Panc1 (cell line): ENCODE measurements around the gene RASGEF1C. TPM values are rescaled to one million over a fixed set of nuclear protein-coding genes. Genes with fewer than 3 reads are reported as not detected.

Source experiments
- ATAC-seq: fragments of 200-7000 bp; cut with Tn5 transposase; 2 replicates; pipeline ENCODE4 v1.9.1; 2020; ENCODE audit warnings: mild to moderate bottlenecking, moderate library complexity
- BruUV-seq: library from RNA; stranded (reverse); fragments of 400-500 nt; replicated peaks from 2 replicates; lab custom pipeline; 2021; lab: Mats Ljungman, UMichigan
- CTCF ChIA-PET: fragments of 300-600 bp; sonication (Branson Sonifier 250); formaldehyde crosslinking; loops from one replicate; lab custom pipeline; 2022; ENCODE audit warnings: antibody characterized with exemption; lab: Charles Lee
- POLR2A ChIA-PET: fragments of 300-600 bp; sonication (Branson Sonifier 250); formaldehyde crosslinking; loops from one replicate; lab custom pipeline; 2022; ENCODE audit warnings: antibody characterized with exemption; lab: Charles Lee
- DNase-seq: peaks from one replicate; pipeline ENCODE4 v3.0.0-alpha.2; 2010; ENCODE audit warnings: low read depth, low spot score
- H3K27ac ChIP-seq: 2 replicates; pipeline ENCODE4 v1.5.1; 2011; ENCODE audit warnings: mild to moderate bottlenecking, low read length, inconsistent platforms
- H3K27me3 ChIP-seq: fragments of 200-500 bp; sonication (Bioruptor generic); 2 replicates; pipeline ENCODE4 v1.6.0; 2014; ENCODE audit warnings: low read length, inconsistent platforms; ENCODE audit not compliant: control insufficient read depth, insufficient read depth
- H3K36me3 ChIP-seq: fragments of 200-500 bp; sonication (Bioruptor generic); 2 replicates; pipeline ENCODE4 v1.5.1; 2014; ENCODE audit warnings: inconsistent platforms, mild to moderate bottlenecking, low read length, moderate library complexity; ENCODE audit not compliant: control insufficient read depth, insufficient read depth
- H3K4me1 ChIP-seq: 2 replicates; pipeline ENCODE4 v1.5.1; 2011; ENCODE audit warnings: inconsistent platforms, mild to moderate bottlenecking, low read length, moderate library complexity; ENCODE audit not compliant: control insufficient read depth, insufficient read depth
- H3K4me3 ChIP-seq, 2 experiments: 2 replicates each; pipeline ENCODE4 v1.5.1; 2011 to 2012; ENCODE audit warnings: low read depth in 2 of 2, low read length in 2 of 2, mild to moderate bottlenecking in 2 of 2, inconsistent platforms in 1 of 2, moderate library complexity in 1 of 2
- H3K9me3 ChIP-seq: fragments of 200-500 bp; sonication (Bioruptor generic); 2 replicates; pipeline ENCODE4 v1.5.1; 2014; ENCODE audit warnings: low read depth, mild to moderate bottlenecking, inconsistent platforms, low read length, moderate library complexity; ENCODE audit not compliant: control insufficient read depth, insufficient read depth
- CTCF ChIP-seq: fragments of 450-650 bp; IDR thresholded peaks from 2 replicates; pipeline ENCODE4 v1.5.1; 2017; ENCODE audit warnings: mild to moderate bottlenecking
- POLR2AphosphoS5 ChIP-seq: IDR thresholded peaks from 2 replicates; pipeline ENCODE4 v1.6.1; 2012; ENCODE audit warnings: mild to moderate bottlenecking, low read depth, low read length, moderate library complexity
- REST ChIP-seq, 2 experiments: IDR thresholded peaks; 2 replicates each; pipeline ENCODE4 v1.6.1; 2011 to 2012; ENCODE audit warnings: low read depth in 2 of 2, control low read depth in 1 of 2, low read length in 1 of 2, mild to moderate bottlenecking in 1 of 2, moderate library complexity in 1 of 2; ENCODE audit not compliant: insufficient read depth in 1 of 2
- SIN3A ChIP-seq: IDR thresholded peaks from 2 replicates; pipeline ENCODE4 v1.6.1; 2012; ENCODE audit warnings: low read depth, mild to moderate bottlenecking, low read length, moderate library complexity, borderline replicate concordance; ENCODE audit not compliant: insufficient read depth
- TCF7L2 ChIP-seq: IDR thresholded peaks from 2 replicates; pipeline ENCODE4 v1.6.1; 2011; ENCODE audit warnings: mild to moderate bottlenecking, low read depth, low read length, inconsistent platforms
- in situ Hi-C: cut with HindIII; loops from 2 replicates; pipeline ENCODE4 v1.10.0; 2016; ENCODE audit warnings: low sequenced_read_pairs, low pct_unique_long_range_greater_than_20kb
- intact Hi-C: fragments of 100-400 bp; cut with micrococcal nuclease; formaldehyde crosslinking; loops from one replicate; pipeline ENCODE4 v1.10.0; 2022; ENCODE audit not compliant: unreplicated experiment
- total RNA-seq: library from RNA; stranded (reverse); gene quantifications from one replicate; pipeline ENCODE4 v1.2.1, GENCODE V29; 2021; ENCODE audit not compliant: unreplicated experiment

Gene RASGEF1C
- total RNA-seq, 1 experiment from 2014 or later: 0.49 TPM

GRCh38 chr5:180098526-180098925 is 110.5 kb downstream of the RASGEF1C start:
- H3K4me1 ChIP-seq: no peaks in the 10 kb centered on the region
- ChIA-PET POLR2A (no interaction called here), CTCF (no interaction called here)
- no peak for TF ChIP-seq SIN3A
- no peak for TF ChIP-seq REST (IDR thresholded peaks at IDR 0.05; ENCODE audit: insufficient read depth in 1 of 2, low read depth in 2 of 2, low read length in 1 of 2)
- no peak for TF ChIP-seq CTCF
- no peak for TF ChIP-seq TCF7L2
- TF ChIP-seq POLR2AphosphoS5: no peak
- no peak overlapping the region for H3K27ac ChIP-seq
- no peaks in the 10 kb centered on the region for H3K36me3 ChIP-seq
- in situ Hi-C loops: no loop called here
- H3K27me3 ChIP-seq: peaks cover under 1% of the 10 kb centered on the region; the same call in 1 of the 2 replicates
- no peaks in the 10 kb centered on the region for H3K9me3 ChIP-seq
- H3K4me3 ChIP-seq: no peak overlapping the region
- no peak for DNase-seq
- intact Hi-C loops: loop anchor here (10.0 kb wide), 1 partner anchor 244 kb away; the partner anchor contains the start of gene MRNIP
- no TSS peak for BruUV-seq
- ATAC-seq: no peak

GRCh38 chr5:180097926-180098325 is 111.1 kb downstream of the RASGEF1C start:
- no peak overlapping the region for H3K27ac ChIP-seq
- in situ Hi-C loops: no loop called here
- H3K4me3 ChIP-seq: no peak overlapping the region
- H3K9me3 ChIP-seq: no peaks in the 10 kb centered on the region
- no peaks in the 10 kb centered on the region for H3K36me3 ChIP-seq
- DNase-seq (no peak), ATAC-seq (no peak)
- ChIA-PET POLR2A (no interaction called here), CTCF (no interaction called here)
- BruUV-seq: no TSS peak
- TF ChIP-seq POLR2AphosphoS5: no peak
- TF ChIP-seq REST (IDR thresholded peaks at IDR 0.05; ENCODE audit: insufficient read depth in 1 of 2, low read depth in 2 of 2, low read length in 1 of 2): no peak
- no peak for TF ChIP-seq CTCF
- no peak for TF ChIP-seq TCF7L2
- TF ChIP-seq SIN3A: no peak
- intact Hi-C loops: loop anchor here (10.0 kb wide), 1 partner anchor 243 kb away; the partner anchor contains the start of gene MRNIP
- no peaks in the 10 kb centered on the region for H3K27me3 ChIP-seq
- no peaks in the 10 kb centered on the region for H3K4me1 ChIP-seq
